Heart left ventricle (tissue), 16 donors: ENCODE results near the gene CYTH1. TPM values are rescaled to one million over a fixed set of nuclear protein-coding genes. Genes with fewer than 3 reads are reported as not detected.
A peak's percentile ranks its signal among the peaks of the same experiment; 100 is the strongest.

Experiments used
- ATAC-seq, 4 donors: fragments of 200-7000 bp; cut with Tn5 transposase; one replicate each; pipeline ENCODE4 v1.9.1; 2020 to 2022; ENCODE audit warnings: moderate library complexity in 4 of 4, mild to moderate bottlenecking in 3 of 4, moderate number of reproducible peaks in 1 of 4
- DNase-seq, 5 donors: peaks; one replicate each; pipeline ENCODE4 v3.0.0-alpha.2; 2020
- H3K27ac ChIP-seq, 12 donors: fragments of 200-600 bp; sonication (generic) in 4 of 12; one replicate each; pipeline versions ENCODE4 v1.5.0 to v1.8.0; 2016 to 2022; ENCODE audit warnings: mild to moderate bottlenecking in 2 of 12
- H3K27me3 ChIP-seq, 9 donors: fragments of 200-600 bp; sonication (generic) in 2 of 9; one replicate each; pipeline versions ENCODE4 v1.5.1 to v1.8.0; 2016 to 2022; ENCODE audit warnings: mild to moderate bottlenecking in 3 of 9
- H3K36me3 ChIP-seq, 9 donors: fragments of 200-600 bp; sonication (generic) in 2 of 9; one replicate each; pipeline versions ENCODE4 v1.5.0 to v1.8.0; 2018 to 2022; ENCODE audit warnings: mild to moderate bottlenecking in 2 of 9
- H3K4me1 ChIP-seq, 12 donors: fragments of 200-600 bp; sonication (generic) in 4 of 12; one replicate each; pipeline versions ENCODE4 v1.5.0 to v1.8.0; 2016 to 2022; ENCODE audit warnings: mild to moderate bottlenecking in 3 of 12
- H3K4me3 ChIP-seq, 12 donors: fragments of 200-600 bp; sonication (generic) in 4 of 12; one replicate each; pipeline versions ENCODE4 v1.5.0 to v1.8.0; 2017 to 2022; ENCODE audit warnings: mild to moderate bottlenecking in 9 of 12, moderate library complexity in 4 of 12
- H3K9me3 ChIP-seq, 12 donors: fragments of 200-600 bp; sonication (generic) in 4 of 12; one replicate each; pipeline versions ENCODE4 v1.5.0 to v1.8.0; 2016 to 2022; ENCODE audit warnings: mild to moderate bottlenecking in 1 of 12
- POLR2A ChIP-seq, 2 donors: fragments of 450-650 bp; IDR thresholded peaks; one replicate each; pipeline ENCODE4 v1.6.1; 2017; ENCODE audit warnings: antibody characterized with exemption in 2 of 2, mild to moderate bottlenecking in 2 of 2, moderate library complexity in 2 of 2
- WGBS, 4 donors: extraction: QIAGEN DNeasy Blood & Tissue Kit in 2 of 4; methylation state at CpG; one replicate each; pipeline versions ENCODE4 v1.1.5 to v1.1.7; 2013 to 2018; 5-methylcytosine and 5-hydroxymethylcytosine counted together
- intact Hi-C, 10 donors: fragments of 100-400 bp; cut with DNase I; formaldehyde crosslinking; loops; one replicate each; pipeline versions ENCODE4 v1.11.1 to v1.14.2; 2022
- polyA plus RNA-seq, 2 donors: library from polyadenylated mRNA; stranded (reverse); fragments of 200-250 nt; gene quantifications; one replicate each; pipeline ENCODE4 v1.2.3, GENCODE V29; 2013
- total RNA-seq, 9 donors: library from RNA; depleted of rRNA in 2 of 9; stranded (reverse); fragments of >200 nt in 2 of 9; fragmentation: NEBNext Ultra II Directional in 3 of 9; extraction: Animal tissue kit (Norgen Biotek cat#: 25700) in 3 of 9; gene quantifications; one replicate each; pipeline versions ENCODE4 v1.1.0 to v1.2.4, GENCODE V29; 2016 to 2023
- TF ChIP-seq, protein P1 (sequence below), 12 donors: fragments of 200-600 bp; sonication (generic) in 4 of 12; IDR thresholded peaks; one replicate each; pipeline versions ENCODE4 v1.5.0 to v1.8.0; 2018 to 2022; ENCODE audit warnings: antibody characterized with exemption in 12 of 12, mild to moderate bottlenecking in 5 of 12
- donor health status: ischemic (EF 13 %, LVEDD 7.1; RV severe dilation, severe dysfunction).
- donor health status: healthy with polysubstance abuse.
- donor health status: DM: no; HTN: yes; CAD: no.
- donor health status: DM: no; HTN: no; CAD: no.
- donor health status: ischemic (EF 25% LVEDD 6.9; RV normal size, moderate dysfunction).
- donor health status: ischemic (EF 25% LVEDD 5.7; RV mildly dilated, moderate dysfunction).
- donor health status: healthy.
- donor health status: DM: yes; HTN: yes; CAD: no.
- donor health status: ischemic (EF 35%, LVEDD 5.7; RV mildly dilated, moderate dysfunction).
- donor health status: nonischemic (EF 11% LVEDD 7.7; RV severe dilation, severe dysfunction).
- donor health status: DM: yes; HTN: yes; CAD: no.
- donor health status: PGD.
- donor health status: ischemic (EF 29% LVEDD 5.4; RV normal size, mild dysfunction).
- donor health status: nonischemic (EF 23%, LVEDD 6.1; RV moderate dilation, normal function).

The CYTH1 gene
- total and polyA plus RNA-seq, 11 donors: 20.0 to 59.1 (median 30.9) TPM

DNA sequence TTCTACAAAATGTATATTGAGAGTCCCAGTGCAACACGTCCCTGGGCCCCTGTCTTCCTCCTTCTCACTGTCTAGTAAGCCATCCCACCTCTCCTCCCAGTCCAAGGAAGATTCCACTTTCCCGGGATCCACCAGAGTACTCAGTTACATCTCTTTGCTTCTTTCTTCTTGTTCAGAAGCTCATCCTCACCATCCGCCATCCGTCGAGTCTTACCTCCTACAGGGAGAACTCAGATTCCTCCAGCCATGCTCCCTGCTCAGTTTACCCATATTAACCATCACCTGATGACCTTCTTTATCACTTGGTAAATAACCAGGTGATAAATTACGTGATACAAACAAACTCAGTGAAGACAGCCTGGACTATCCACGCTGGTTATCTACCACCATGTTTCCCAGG, 57.1 kb downstream of the CYTH1 start:
- Histone ChIP-seq H3K27me3 (no peaks in the 10 kb centered on the region), H3K4me3 (no peak overlapping the region), H3K36me3 (peaks cover 0 to 15% (median 0%) of the 10 kb centered on the region in 9 donors), H3K27ac (peak overlapping the region in 3 of 12 donors; percentile 36 to 72 (median 62)), H3K9me3 (no peaks in the 10 kb centered on the region), H3K4me1 (peaks cover 6 to 86% (median 42%) of the 10 kb centered on the region in 12 donors)
- no peak for ATAC-seq
- intact Hi-C loops: loop anchor here in 1 of 10 donors (5.0 kb wide), 1 partner anchor 67 kb away; no protein-coding TSS in a partner anchor
- TF ChIP-seq, protein P1, sequence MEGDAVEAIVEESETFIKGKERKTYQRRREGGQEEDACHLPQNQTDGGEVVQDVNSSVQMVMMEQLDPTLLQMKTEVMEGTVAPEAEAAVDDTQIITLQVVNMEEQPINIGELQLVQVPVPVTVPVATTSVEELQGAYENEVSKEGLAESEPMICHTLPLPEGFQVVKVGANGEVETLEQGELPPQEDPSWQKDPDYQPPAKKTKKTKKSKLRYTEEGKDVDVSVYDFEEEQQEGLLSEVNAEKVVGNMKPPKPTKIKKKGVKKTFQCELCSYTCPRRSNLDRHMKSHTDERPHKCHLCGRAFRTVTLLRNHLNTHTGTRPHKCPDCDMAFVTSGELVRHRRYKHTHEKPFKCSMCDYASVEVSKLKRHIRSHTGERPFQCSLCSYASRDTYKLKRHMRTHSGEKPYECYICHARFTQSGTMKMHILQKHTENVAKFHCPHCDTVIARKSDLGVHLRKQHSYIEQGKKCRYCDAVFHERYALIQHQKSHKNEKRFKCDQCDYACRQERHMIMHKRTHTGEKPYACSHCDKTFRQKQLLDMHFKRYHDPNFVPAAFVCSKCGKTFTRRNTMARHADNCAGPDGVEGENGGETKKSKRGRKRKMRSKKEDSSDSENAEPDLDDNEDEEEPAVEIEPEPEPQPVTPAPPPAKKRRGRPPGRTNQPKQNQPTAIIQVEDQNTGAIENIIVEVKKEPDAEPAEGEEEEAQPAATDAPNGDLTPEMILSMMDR (IDR thresholded peaks at IDR 0.05): no peak
- TF ChIP-seq POLR2A (IDR thresholded peaks at IDR 0.05): no peak
- no peak for DNase-seq
- WGBS, 4 donors: 87 to 88% (median 87%) methylated on average over 7 of the region's 7 CpGs

DNA sequence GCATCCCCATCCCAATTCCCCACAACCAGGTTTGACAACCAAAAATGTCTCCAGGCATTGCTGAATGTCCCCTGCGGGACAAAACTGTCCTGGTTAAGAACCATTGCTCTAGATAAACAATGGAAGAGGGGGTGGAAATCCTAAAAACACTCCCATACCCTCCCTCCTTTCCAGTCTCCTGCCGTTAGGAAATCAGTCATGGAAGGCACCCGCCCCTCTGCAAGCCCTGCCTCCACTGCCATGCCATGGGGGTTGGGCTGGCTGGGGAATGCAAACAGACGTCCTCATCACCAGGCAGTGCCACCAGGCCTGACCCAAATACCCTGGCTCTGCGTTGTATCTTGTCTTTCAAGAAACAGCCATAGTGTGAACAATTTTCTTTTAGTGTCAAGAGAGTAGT, 57.5 kb downstream of the CYTH1 start:
- peak; percentile 55 to 74 (median 60) for ATAC-seq
- TF ChIP-seq, protein P1 (IDR thresholded peaks at IDR 0.05): no peak
- TF ChIP-seq POLR2A (IDR thresholded peaks at IDR 0.05): no peak
- H3K36me3 ChIP-seq: peaks cover 0 to 15% (median 0%) of the 10 kb centered on the region in 9 donors
- no peaks in the 10 kb centered on the region for H3K27me3 ChIP-seq
- peak overlapping the region in 5 of 12 donors; percentile 23 to 72 (median 36) for H3K27ac ChIP-seq
- H3K9me3 ChIP-seq: no peaks in the 10 kb centered on the region
- DNase-seq: peak in 2 of 5 donors; percentile 47 to 56
- peaks cover 6 to 86% (median 44%) of the 10 kb centered on the region in 12 donors for H3K4me1 ChIP-seq
- no peak overlapping the region for H3K4me3 ChIP-seq
- WGBS, 4 donors: 23 to 36% (median 26%) methylated on average over 5 of the region's 5 CpGs
- intact Hi-C loops: loop anchor here in 1 of 10 donors (5.0 kb wide), 1 partner anchor 68 kb away; no protein-coding TSS in a partner anchor

DNA sequence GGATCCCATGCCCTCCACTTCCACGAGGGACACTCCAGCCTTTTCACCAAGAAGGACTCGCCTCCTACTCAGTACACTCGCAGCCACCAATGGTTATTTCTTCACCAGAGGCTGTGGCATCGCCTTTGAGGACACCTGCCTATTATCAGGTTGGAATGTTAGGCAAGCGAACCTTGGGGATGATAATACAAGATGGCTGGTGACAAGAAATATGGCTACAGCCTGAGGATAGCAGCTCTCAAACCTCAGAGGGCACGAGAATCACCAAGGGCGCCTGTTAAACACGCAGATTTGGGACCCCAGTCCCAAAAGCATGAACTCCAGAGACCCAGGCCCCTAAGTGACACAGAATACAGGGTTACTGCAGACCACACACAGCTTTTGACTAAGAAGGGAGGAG, 58.1 kb downstream of the CYTH1 start:
- TF ChIP-seq, protein P1 (IDR thresholded peaks at IDR 0.05): no peak
- no peak for TF ChIP-seq POLR2A (IDR thresholded peaks at IDR 0.05)
- 74 to 78% (median 76%) methylated on average over 8 of the region's 8 CpGs for WGBS, 4 donors
- H3K27me3 ChIP-seq: no peaks in the 10 kb centered on the region
- H3K9me3 ChIP-seq: no peaks in the 10 kb centered on the region
- H3K4me1 ChIP-seq: peaks cover 6 to 86% (median 47%) of the 10 kb centered on the region in 12 donors
- ATAC-seq: peak in 1 of 4 donors; percentile 11
- H3K36me3 ChIP-seq: peaks cover 0 to 15% (median 0%) of the 10 kb centered on the region in 9 donors
- DNase-seq: no peak
- H3K4me3 ChIP-seq: no peak overlapping the region
- intact Hi-C loops: loop anchor here in 1 of 10 donors (5.0 kb wide), 1 partner anchor 68 kb away; no protein-coding TSS in a partner anchor
- peak overlapping the region in 8 of 12 donors; percentile 0 to 72 (median 34) for H3K27ac ChIP-seq

DNA sequence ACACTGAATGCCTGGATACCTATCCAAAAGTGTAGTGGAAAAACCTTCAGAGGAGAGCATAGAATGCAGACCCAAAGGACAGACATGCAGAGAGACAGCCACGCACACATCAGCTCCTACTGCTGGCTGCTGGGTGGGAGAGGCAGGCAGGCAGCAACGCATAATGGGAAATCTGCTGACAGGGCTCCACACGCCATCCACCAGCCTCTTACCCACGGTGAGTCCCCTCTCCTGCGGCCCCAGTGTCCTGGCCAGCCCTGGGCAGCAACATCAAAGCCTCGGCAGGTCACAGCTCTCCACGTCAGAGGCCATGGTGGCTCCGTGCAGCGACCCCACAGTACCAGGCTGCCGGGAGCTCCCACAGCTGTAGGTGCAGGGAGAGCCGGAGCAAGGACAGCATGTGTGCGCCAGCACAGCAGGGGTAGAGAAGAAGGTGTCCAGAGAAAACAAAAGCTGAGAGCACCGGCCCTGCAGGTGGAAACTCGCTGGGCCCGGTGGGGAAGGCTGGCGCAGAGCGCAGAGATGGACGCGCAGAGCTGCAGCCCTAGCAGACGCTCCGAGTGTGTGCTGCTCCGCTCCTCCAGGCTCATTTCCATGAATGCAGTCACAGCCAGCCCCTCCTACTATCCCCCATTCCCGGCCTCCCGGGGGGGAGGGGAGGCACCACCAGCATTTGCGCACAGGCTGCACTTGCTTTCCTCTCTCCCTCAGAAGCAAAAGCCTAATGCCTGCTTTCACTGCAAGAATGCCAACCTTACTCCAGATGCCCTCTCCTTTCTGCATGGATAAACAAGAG, 58.9 kb downstream of the CYTH1 start:
- intact Hi-C loops: loop anchor here in 1 of 10 donors (5.0 kb wide), 1 partner anchor 69 kb away; no protein-coding TSS in a partner anchor
- TF ChIP-seq, protein P1 (IDR thresholded peaks at IDR 0.05): no peak
- no peak for TF ChIP-seq POLR2A (IDR thresholded peaks at IDR 0.05)
- H3K27me3 ChIP-seq: no peaks in the 10 kb centered on the region
- WGBS, 4 donors: 12 to 26% (median 18%) methylated on average over 18 to 25 of the region's 25 CpGs
- DNase-seq: peak in 4 of 5 donors; percentile 57 to 71 (median 58)
- peak overlapping the region in 11 of 12 donors; percentile 12 to 62 (median 43) for H3K4me3 ChIP-seq
- H3K4me1 ChIP-seq: peaks cover 6 to 93% (median 47%) of the 10 kb centered on the region in 12 donors
- peak; percentile 73 to 86 (median 79) for ATAC-seq
- H3K36me3 ChIP-seq: peaks cover 0 to 15% (median 0%) of the 10 kb centered on the region in 9 donors
- H3K27ac ChIP-seq: peak overlapping the region in 11 of 12 donors; percentile 20 to 72 (median 57)
- H3K9me3 ChIP-seq: no peaks in the 10 kb centered on the region
